ENCODE results near the gene GNAQ.

The GNAQ gene

DNA sequence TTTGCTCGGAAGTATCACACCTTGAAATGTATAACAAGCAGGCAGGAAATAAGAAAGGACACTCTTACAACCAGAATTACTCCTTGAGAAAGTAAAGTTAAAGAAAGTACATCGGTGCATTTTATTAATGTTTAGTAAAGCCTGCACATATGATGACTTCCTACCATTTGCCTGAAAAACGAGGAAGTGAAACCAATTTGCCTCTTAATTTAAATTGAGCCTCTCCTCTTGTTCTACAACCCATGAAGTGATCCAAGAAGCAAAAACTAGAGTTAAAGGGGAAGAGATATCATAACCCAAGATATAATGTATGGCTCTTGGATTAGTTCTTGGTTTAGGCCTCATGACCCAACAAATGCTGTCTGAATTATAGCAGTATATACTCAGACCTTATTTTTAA is 95.6 kb downstream of the GNAQ start:
- no peaks in the 10 kb centered on the region for H3K9me3 ChIP-seq (ENCODE audit: control extremely low read depth in 1 of 5, control insufficient read depth in 4 of 5, insufficient read depth in 2 of 5, low read depth in 1 of 5, low read length in 4 of 5)
- H3K4me3 ChIP-seq (ENCODE audit: control insufficient read depth in 1 of 7, extremely low read depth in 1 of 7, insufficient read depth in 4 of 7, low read depth in 2 of 7, low read length in 6 of 7): no peak overlapping the region
- no peaks in the 10 kb centered on the region for H3K27me3 ChIP-seq (replicated peaks in 2 of 5; ENCODE audit: control insufficient read depth in 4 of 5, insufficient read depth in 5 of 5, low read length in 4 of 5)
- no peak overlapping the region for H3K27ac ChIP-seq (ENCODE audit: insufficient read depth in 1 of 2, low read depth in 1 of 2, low read length in 2 of 2, poor library complexity in 1 of 2, severe bottlenecking in 2 of 2)
- ChIA-PET CTCF (no interaction called here), POLR2A (no interaction called here)
- peak in 2 of 3 donors; percentile 64 to 78 for DNase-seq
- peaks cover 10 to 41% (median 26%) of the 10 kb centered on the region in 4 experiments for H3K4me1 ChIP-seq (ENCODE audit: control extremely low read depth in 1 of 4, control insufficient read depth in 4 of 4, insufficient read depth in 4 of 4, low read length in 3 of 4)
- 0% methylated on average over 1 of the region's 3 CpGs for WGBS (ENCODE audit: insufficient coverage)
- peaks cover 0 to 26% (median 1%) of the 10 kb centered on the region in 4 experiments for H3K36me3 ChIP-seq (ENCODE audit: control insufficient read depth in 4 of 4, insufficient read depth in 4 of 4, low read length in 3 of 4)

DNA sequence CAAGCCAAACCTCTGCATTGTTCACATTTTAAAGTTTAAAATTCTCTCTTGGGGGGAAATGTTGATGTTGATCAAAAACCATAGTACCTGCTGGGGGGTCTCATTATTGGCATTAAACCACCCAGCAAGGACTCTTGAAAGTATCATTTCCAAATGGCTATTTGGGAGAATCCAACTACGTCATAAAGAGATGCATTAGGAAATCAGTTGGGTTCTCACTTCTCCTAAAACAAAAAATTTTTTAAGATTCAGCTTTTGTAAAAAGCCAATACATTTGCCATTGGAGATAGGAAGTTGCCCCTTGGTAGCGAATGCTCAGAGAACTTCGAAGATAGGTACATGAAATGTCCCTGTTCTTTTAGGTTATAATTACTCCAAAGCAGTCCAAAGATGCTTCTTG is 96.4 kb downstream of the GNAQ start:
- ChIA-PET CTCF (no interaction called here), POLR2A (no interaction called here)
- no peaks in the 10 kb centered on the region for H3K27me3 ChIP-seq (replicated peaks in 2 of 5; ENCODE audit: control insufficient read depth in 4 of 5, insufficient read depth in 5 of 5, low read length in 4 of 5)
- WGBS (ENCODE audit: insufficient coverage): 100% methylated on average over 3 of the region's 3 CpGs
- H3K36me3 ChIP-seq (ENCODE audit: control insufficient read depth in 4 of 4, insufficient read depth in 4 of 4, low read length in 3 of 4): peaks cover 0 to 26% (median 1%) of the 10 kb centered on the region in 4 experiments
- H3K27ac ChIP-seq (ENCODE audit: insufficient read depth in 1 of 2, low read depth in 1 of 2, low read length in 2 of 2, poor library complexity in 1 of 2, severe bottlenecking in 2 of 2): peak overlapping the region in 1 of 2 experiments; percentile 2
- H3K4me3 ChIP-seq (ENCODE audit: control insufficient read depth in 1 of 7, extremely low read depth in 1 of 7, insufficient read depth in 4 of 7, low read depth in 2 of 7, low read length in 6 of 7): no peak overlapping the region
- DNase-seq: no peak
- H3K9me3 ChIP-seq (ENCODE audit: control extremely low read depth in 1 of 5, control insufficient read depth in 4 of 5, insufficient read depth in 2 of 5, low read depth in 1 of 5, low read length in 4 of 5): no peaks in the 10 kb centered on the region
- H3K4me1 ChIP-seq (ENCODE audit: control extremely low read depth in 1 of 4, control insufficient read depth in 4 of 4, insufficient read depth in 4 of 4, low read length in 3 of 4): peaks cover 10 to 41% (median 28%) of the 10 kb centered on the region in 4 experiments

DNA sequence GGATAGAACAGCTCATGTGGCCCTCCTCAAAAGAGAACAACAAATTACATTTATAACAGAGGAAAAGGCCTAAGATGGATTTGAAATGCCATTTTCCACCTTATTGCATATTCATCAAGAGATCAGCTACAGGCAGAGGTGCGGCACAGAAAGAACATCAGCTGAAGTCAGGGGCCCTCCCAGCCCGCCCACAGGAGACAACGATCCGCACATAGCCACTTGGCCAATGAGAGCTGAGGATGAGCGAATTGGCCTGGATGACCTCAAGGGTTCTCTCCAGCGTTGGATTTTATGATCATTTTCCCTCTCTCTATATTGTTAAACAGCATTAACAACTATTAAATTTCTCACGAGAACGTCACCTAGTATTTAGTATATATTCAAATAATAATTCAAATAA is 97.6 kb downstream of the GNAQ start:
- whole genome bisulfite sequencing (ENCODE audit: insufficient coverage): 96% methylated on average over 5 of the region's 8 CpGs
- Histone ChIP-seq H3K27ac (ENCODE audit: insufficient read depth in 1 of 2, low read depth in 1 of 2, low read length in 2 of 2, poor library complexity in 1 of 2, severe bottlenecking in 2 of 2) (no peak overlapping the region), H3K27me3 (replicated peaks in 2 of 5; ENCODE audit: control insufficient read depth in 4 of 5, insufficient read depth in 5 of 5, low read length in 4 of 5) (no peaks in the 10 kb centered on the region), H3K36me3 (ENCODE audit: control insufficient read depth in 4 of 4, insufficient read depth in 4 of 4, low read length in 3 of 4) (peaks cover 0 to 26% (median 1%) of the 10 kb centered on the region in 4 experiments), H3K9me3 (ENCODE audit: control extremely low read depth in 1 of 5, control insufficient read depth in 4 of 5, insufficient read depth in 2 of 5, low read depth in 1 of 5, low read length in 4 of 5) (no peaks in the 10 kb centered on the region), H3K4me1 (ENCODE audit: control extremely low read depth in 1 of 4, control insufficient read depth in 4 of 4, insufficient read depth in 4 of 4, low read length in 3 of 4) (peaks cover 10 to 39% (median 29%) of the 10 kb centered on the region in 4 experiments), H3K4me3 (ENCODE audit: control insufficient read depth in 1 of 7, extremely low read depth in 1 of 7, insufficient read depth in 4 of 7, low read depth in 2 of 7, low read length in 6 of 7) (no peak overlapping the region)
- ChIA-PET POLR2A (no interaction called here), CTCF (no interaction called here)
- no peak for DNase-seq

DNA sequence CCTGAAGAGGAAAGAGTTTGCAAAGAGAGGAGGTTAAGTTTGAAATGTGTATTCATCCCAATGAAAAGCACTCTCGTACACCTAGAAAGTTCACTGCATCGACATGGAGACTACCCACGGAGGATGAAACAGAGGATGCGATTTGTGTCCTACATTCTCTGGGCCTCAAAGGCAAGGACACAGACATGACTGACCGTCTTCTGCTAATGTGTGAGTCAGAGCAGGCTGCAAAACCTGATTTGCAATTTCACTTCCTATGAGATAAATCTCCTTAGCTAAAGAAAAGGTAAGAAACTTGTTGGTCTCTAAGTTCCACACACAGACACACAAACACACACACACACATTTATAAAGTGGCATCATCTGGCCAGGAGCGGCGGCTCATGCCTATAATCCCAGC is 98.6 kb downstream of the GNAQ start:
- DNase-seq: peak in 1 of 3 donors; percentile 54
- ChIA-PET CTCF (interaction anchor here (1.3 to 1.7 kb wide), 2 partner anchors 12 to 21 kb away, joined by 3 to 5 read pairs; no protein-coding TSS in a partner anchor), POLR2A (interaction anchor here (0.6 to 1.0 kb wide), 2 partner anchors 10 to 11 kb away, joined by 3 to 4 read pairs; no protein-coding TSS in a partner anchor)
- peaks cover 0 to 24% (median 1%) of the 10 kb centered on the region in 4 experiments for H3K36me3 ChIP-seq (ENCODE audit: control insufficient read depth in 4 of 4, insufficient read depth in 4 of 4, low read length in 3 of 4)
- H3K9me3 ChIP-seq (ENCODE audit: control extremely low read depth in 1 of 5, control insufficient read depth in 4 of 5, insufficient read depth in 2 of 5, low read depth in 1 of 5, low read length in 4 of 5): no peaks in the 10 kb centered on the region
- peaks cover 10 to 40% (median 29%) of the 10 kb centered on the region in 4 experiments for H3K4me1 ChIP-seq (ENCODE audit: control extremely low read depth in 1 of 4, control insufficient read depth in 4 of 4, insufficient read depth in 4 of 4, low read length in 3 of 4)
- 88% methylated on average over 4 of the region's 7 CpGs for WGBS (ENCODE audit: insufficient coverage)
- H3K4me3 ChIP-seq (ENCODE audit: control insufficient read depth in 1 of 7, extremely low read depth in 1 of 7, insufficient read depth in 4 of 7, low read depth in 2 of 7, low read length in 6 of 7): no peak overlapping the region
- H3K27ac ChIP-seq (ENCODE audit: insufficient read depth in 1 of 2, low read depth in 1 of 2, low read length in 2 of 2, poor library complexity in 1 of 2, severe bottlenecking in 2 of 2): no peak overlapping the region
- no peaks in the 10 kb centered on the region for H3K27me3 ChIP-seq (replicated peaks in 2 of 5; ENCODE audit: control insufficient read depth in 4 of 5, insufficient read depth in 5 of 5, low read length in 4 of 5)

DNA sequence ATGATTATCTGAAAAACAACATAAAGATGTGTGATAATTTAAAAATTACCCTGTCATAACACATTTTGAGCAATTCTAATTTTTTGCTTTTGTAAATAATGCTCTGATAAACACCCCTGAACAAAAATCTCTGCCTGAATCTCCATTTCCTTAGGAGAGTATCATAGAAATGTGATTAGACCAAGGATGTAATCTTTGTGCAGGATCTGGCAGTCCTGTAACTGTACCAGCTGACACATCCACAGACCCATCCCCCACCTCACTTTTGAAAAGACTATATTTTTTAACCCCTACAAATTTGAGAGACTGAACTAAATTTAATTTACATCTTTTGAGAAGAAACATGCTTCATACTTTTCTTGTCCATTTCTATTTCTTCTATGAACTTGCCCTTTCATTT is 101.7 kb downstream of the GNAQ start:
- DNase-seq: no peak
- CTCF ChIA-PET: interaction anchor here (0.8 to 2.2 kb wide), 2 partner anchors 15 to 19 kb away, joined by 3 to 7 read pairs; no protein-coding TSS in a partner anchor
- POLR2A ChIA-PET: no interaction called here
- Histone ChIP-seq H3K4me3 (ENCODE audit: control insufficient read depth in 1 of 7, extremely low read depth in 1 of 7, insufficient read depth in 4 of 7, low read depth in 2 of 7, low read length in 6 of 7) (no peak overlapping the region), H3K27me3 (replicated peaks in 2 of 5; ENCODE audit: control insufficient read depth in 4 of 5, insufficient read depth in 5 of 5, low read length in 4 of 5) (no peaks in the 10 kb centered on the region), H3K4me1 (ENCODE audit: control extremely low read depth in 1 of 4, control insufficient read depth in 4 of 4, insufficient read depth in 4 of 4, low read length in 3 of 4) (peaks cover 13 to 49% (median 31%) of the 10 kb centered on the region in 4 experiments), H3K36me3 (ENCODE audit: control insufficient read depth in 4 of 4, insufficient read depth in 4 of 4, low read length in 3 of 4) (peaks cover 0 to 16% (median 1%) of the 10 kb centered on the region in 4 experiments), H3K27ac (ENCODE audit: insufficient read depth in 1 of 2, low read depth in 1 of 2, low read length in 2 of 2, poor library complexity in 1 of 2, severe bottlenecking in 2 of 2) (no peak overlapping the region), H3K9me3 (ENCODE audit: control extremely low read depth in 1 of 5, control insufficient read depth in 4 of 5, insufficient read depth in 2 of 5, low read depth in 1 of 5, low read length in 4 of 5) (no peaks in the 10 kb centered on the region)

DNA sequence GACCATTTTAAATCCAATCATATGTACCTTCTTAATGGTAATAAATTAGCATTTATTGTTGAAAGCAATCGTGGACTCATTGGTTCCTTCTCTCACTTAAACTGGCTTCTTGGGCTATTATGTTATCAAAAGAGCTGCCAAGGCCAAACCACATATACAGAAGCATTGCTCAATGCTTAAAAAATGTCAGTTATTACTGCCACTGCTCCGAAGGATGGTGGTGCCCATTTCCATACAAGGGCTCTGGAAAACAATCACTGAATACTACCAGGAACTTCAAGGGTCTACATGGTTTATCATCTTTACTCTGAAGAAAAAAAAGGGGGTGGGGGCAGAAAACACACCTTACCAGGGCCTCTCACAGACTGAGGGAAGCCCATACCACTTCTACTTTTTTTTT is 104.3 kb downstream of the GNAQ start:
- Histone ChIP-seq H3K27me3 (replicated peaks in 2 of 5; ENCODE audit: control insufficient read depth in 4 of 5, insufficient read depth in 5 of 5, low read length in 4 of 5) (no peaks in the 10 kb centered on the region), H3K9me3 (ENCODE audit: control extremely low read depth in 1 of 5, control insufficient read depth in 4 of 5, insufficient read depth in 2 of 5, low read depth in 1 of 5, low read length in 4 of 5) (no peaks in the 10 kb centered on the region), H3K4me3 (ENCODE audit: control insufficient read depth in 1 of 7, extremely low read depth in 1 of 7, insufficient read depth in 4 of 7, low read depth in 2 of 7, low read length in 6 of 7) (peak overlapping the region in 1 of 7 experiments; percentile 5), H3K4me1 (ENCODE audit: control extremely low read depth in 1 of 4, control insufficient read depth in 4 of 4, insufficient read depth in 4 of 4, low read length in 3 of 4) (peaks cover 12 to 39% (median 24%) of the 10 kb centered on the region in 4 experiments), H3K27ac (ENCODE audit: insufficient read depth in 1 of 2, low read depth in 1 of 2, low read length in 2 of 2, poor library complexity in 1 of 2, severe bottlenecking in 2 of 2) (peak overlapping the region in 1 of 2 experiments; percentile 63), H3K36me3 (ENCODE audit: control insufficient read depth in 4 of 4, insufficient read depth in 4 of 4, low read length in 3 of 4) (peaks cover 0 to 20% (median under 1%) of the 10 kb centered on the region in 4 experiments)
- peak in 2 of 3 donors; percentile 43 to 47 for DNase-seq
- ChIA-PET POLR2A (no interaction called here), CTCF (interaction anchor here (0.9 to 2.3 kb wide), 4 partner anchors 9 to 62 kb away, joined by 3 to 5 read pairs (median 4); no protein-coding TSS in a partner anchor)
- WGBS (ENCODE audit: insufficient coverage): no CpG with 5 or more reads among the region's 2 CpGs

DNA sequence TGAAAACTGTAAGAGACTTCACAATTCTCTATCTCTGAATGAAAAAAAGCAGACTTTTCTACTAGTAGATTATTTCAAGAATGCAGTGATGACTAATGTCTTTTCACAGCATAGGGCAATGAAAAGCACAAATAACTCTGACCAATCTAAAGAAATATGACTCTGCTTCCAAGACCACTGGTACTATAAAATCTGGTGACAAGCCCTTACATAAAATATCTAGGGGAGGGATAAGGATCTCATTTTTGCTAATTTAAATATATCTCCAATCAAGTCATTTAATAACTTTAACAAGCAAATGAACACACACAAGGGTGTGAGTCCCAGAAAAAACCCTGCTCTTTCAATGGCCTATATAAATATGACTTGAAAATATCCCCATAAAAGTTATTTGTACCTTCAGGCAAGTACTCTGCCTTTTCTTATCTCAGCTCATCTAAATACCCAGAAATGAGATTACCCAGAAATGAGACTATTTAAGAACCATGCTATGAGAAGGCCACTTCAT is 105.2 kb downstream of the GNAQ start:
- Histone ChIP-seq H3K9me3 (ENCODE audit: control extremely low read depth in 1 of 5, control insufficient read depth in 4 of 5, insufficient read depth in 2 of 5, low read depth in 1 of 5, low read length in 4 of 5) (no peaks in the 10 kb centered on the region), H3K4me3 (ENCODE audit: control insufficient read depth in 1 of 7, extremely low read depth in 1 of 7, insufficient read depth in 4 of 7, low read depth in 2 of 7, low read length in 6 of 7) (no peak overlapping the region), H3K36me3 (ENCODE audit: control insufficient read depth in 4 of 4, insufficient read depth in 4 of 4, low read length in 3 of 4) (peaks cover 0 to 24% (median 6%) of the 10 kb centered on the region in 4 experiments), H3K27ac (ENCODE audit: insufficient read depth in 1 of 2, low read depth in 1 of 2, low read length in 2 of 2, poor library complexity in 1 of 2, severe bottlenecking in 2 of 2) (no peak overlapping the region), H3K4me1 (ENCODE audit: control extremely low read depth in 1 of 4, control insufficient read depth in 4 of 4, insufficient read depth in 4 of 4, low read length in 3 of 4) (peaks cover 6 to 35% (median 24%) of the 10 kb centered on the region in 4 experiments), H3K27me3 (replicated peaks in 2 of 5; ENCODE audit: control insufficient read depth in 4 of 5, insufficient read depth in 5 of 5, low read length in 4 of 5) (no peaks in the 10 kb centered on the region)
- peak in 2 of 3 donors; percentile 61 to 77 for DNase-seq
- CTCF ChIA-PET: interaction anchor here (0.9 to 2.3 kb wide), 6 partner anchors 8 to 61 kb away, joined by 3 to 5 read pairs (median 4); no protein-coding TSS in a partner anchor
- POLR2A ChIA-PET: interaction anchor here (0.6 kb wide), 1 partner anchor 14 kb away, joined by 3 read pairs; no protein-coding TSS in a partner anchor

Data from common myeloid progenitor, CD34-positive (primary cell).